Ishikawa (cell line): ENCODE measurements around the gene PCBP3.

Experiments
- CEBPB ChIP-seq: IDR thresholded peaks from 2 replicates; pipeline ENCODE4 v1.6.1; 2012
- CREB1 ChIP-seq: IDR thresholded peaks from 2 replicates; pipeline ENCODE4 v1.6.1; 2012; ENCODE audit warnings: low read depth
- EGR1 ChIP-seq: IDR thresholded peaks from 2 replicates; pipeline ENCODE4 v1.6.1; 2012
- EP300 ChIP-seq: IDR thresholded peaks from 2 replicates; pipeline ENCODE4 v1.6.1; 2012; ENCODE audit warnings: borderline replicate concordance
- FOXM1 ChIP-seq: IDR thresholded peaks from 2 replicates; pipeline ENCODE4 v1.6.1; 2012; ENCODE audit warnings: low read depth, borderline replicate concordance
- NFIC ChIP-seq: IDR thresholded peaks from 2 replicates; pipeline ENCODE4 v1.6.1; 2012
- RAD21 ChIP-seq: IDR thresholded peaks from 2 replicates; pipeline ENCODE4 v1.6.1; 2012; ENCODE audit warnings: low read depth
- TAF1 ChIP-seq: IDR thresholded peaks from 2 replicates; pipeline ENCODE4 v1.6.1; 2012; ENCODE audit warnings: low read depth, mild to moderate bottlenecking
- TCF12 ChIP-seq: IDR thresholded peaks from 2 replicates; pipeline ENCODE4 v1.6.1; 2012; ENCODE audit warnings: low read depth
- TEAD4 ChIP-seq: IDR thresholded peaks from 2 replicates; pipeline ENCODE4 v1.6.1; 2012
- YY1 ChIP-seq: IDR thresholded peaks from 2 replicates; pipeline ENCODE4 v1.6.1; 2012; ENCODE audit warnings: low read depth
- ZBTB7A ChIP-seq: IDR thresholded peaks from 2 replicates; pipeline ENCODE4 v1.6.1; 2012; ENCODE audit warnings: low read depth
- TF ChIP-seq, protein P1 (sequence below): IDR thresholded peaks from 2 replicates; pipeline ENCODE4 v1.6.1; 2012
- TF ChIP-seq, protein P2 (sequence below): IDR thresholded peaks from 2 replicates; pipeline ENCODE4 v1.6.1; 2012
- TF ChIP-seq, protein P3 (sequence below): IDR thresholded peaks from 2 replicates; pipeline ENCODE4 v1.6.1; 2012; ENCODE audit warnings: low read depth, mild to moderate bottlenecking

The PCBP3 gene

DNA sequence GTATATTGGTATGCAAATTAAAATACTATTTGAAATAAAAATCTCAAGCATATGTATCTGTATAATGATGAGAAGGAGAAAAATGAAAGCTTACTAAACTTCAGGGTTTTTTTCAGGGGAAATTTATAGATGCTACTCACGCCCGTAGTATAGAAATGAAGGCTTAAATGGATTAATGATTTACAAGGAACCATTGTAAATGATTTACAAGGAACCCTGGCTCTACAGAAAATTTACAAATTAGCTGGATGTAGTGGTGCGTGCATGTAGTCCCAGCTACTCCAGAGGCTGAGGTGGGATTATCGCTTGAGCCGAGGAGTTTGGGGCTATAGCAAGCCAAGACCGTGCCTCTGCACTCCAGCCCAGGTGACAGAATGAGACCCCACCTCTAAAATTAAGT is 150.5 kb downstream of the PCBP3 start:
- TF ChIP-seq TEAD4 (no peak), FOXM1 (no peak), TAF1 (no peak), RAD21 (no peak), TCF12 (no peak), ZBTB7A (no peak), EGR1 (no peak), CREB1 (no peak), YY1 (no peak), NFIC (no peak), EP300 (no peak), CEBPB (no peak)
- TF ChIP-seq, protein P1, sequence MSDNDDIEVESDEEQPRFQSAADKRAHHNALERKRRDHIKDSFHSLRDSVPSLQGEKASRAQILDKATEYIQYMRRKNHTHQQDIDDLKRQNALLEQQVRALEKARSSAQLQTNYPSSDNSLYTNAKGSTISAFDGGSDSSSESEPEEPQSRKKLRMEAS, result no peak
- TF ChIP-seq, protein P2, sequence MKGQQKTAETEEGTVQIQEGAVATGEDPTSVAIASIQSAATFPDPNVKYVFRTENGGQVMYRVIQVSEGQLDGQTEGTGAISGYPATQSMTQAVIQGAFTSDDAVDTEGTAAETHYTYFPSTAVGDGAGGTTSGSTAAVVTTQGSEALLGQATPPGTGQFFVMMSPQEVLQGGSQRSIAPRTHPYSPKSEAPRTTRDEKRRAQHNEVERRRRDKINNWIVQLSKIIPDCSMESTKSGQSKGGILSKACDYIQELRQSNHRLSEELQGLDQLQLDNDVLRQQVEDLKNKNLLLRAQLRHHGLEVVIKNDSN, result no peak
- TF ChIP-seq, protein P3, sequence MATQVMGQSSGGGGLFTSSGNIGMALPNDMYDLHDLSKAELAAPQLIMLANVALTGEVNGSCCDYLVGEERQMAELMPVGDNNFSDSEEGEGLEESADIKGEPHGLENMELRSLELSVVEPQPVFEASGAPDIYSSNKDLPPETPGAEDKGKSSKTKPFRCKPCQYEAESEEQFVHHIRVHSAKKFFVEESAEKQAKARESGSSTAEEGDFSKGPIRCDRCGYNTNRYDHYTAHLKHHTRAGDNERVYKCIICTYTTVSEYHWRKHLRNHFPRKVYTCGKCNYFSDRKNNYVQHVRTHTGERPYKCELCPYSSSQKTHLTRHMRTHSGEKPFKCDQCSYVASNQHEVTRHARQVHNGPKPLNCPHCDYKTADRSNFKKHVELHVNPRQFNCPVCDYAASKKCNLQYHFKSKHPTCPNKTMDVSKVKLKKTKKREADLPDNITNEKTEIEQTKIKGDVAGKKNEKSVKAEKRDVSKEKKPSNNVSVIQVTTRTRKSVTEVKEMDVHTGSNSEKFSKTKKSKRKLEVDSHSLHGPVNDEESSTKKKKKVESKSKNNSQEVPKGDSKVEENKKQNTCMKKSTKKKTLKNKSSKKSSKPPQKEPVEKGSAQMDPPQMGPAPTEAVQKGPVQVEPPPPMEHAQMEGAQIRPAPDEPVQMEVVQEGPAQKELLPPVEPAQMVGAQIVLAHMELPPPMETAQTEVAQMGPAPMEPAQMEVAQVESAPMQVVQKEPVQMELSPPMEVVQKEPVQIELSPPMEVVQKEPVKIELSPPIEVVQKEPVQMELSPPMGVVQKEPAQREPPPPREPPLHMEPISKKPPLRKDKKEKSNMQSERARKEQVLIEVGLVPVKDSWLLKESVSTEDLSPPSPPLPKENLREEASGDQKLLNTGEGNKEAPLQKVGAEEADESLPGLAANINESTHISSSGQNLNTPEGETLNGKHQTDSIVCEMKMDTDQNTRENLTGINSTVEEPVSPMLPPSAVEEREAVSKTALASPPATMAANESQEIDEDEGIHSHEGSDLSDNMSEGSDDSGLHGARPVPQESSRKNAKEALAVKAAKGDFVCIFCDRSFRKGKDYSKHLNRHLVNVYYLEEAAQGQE, result no peak

DNA sequence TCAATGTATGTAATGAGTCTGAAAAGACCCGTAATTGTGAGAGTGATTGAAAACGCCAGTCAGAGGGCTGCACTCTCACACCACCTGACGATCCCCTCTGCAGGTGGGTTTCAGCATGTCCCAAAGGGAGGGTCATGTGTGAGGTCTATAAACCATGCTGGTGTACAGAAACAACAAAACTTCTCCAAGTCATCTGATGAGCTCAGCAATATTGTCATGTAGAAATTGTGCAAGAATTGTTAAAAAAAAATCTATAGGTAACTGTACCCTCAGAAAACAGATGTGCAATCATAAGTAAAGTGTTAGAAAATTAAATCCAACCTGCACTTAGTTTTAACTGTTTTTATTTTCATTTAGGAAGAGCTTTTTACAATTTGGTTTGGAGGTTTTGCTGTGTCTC is 152.5 kb downstream of the PCBP3 start:
- TF ChIP-seq NFIC (no peak), TCF12 (no peak), RAD21 (no peak), YY1 (no peak), EP300 (no peak), TEAD4 (no peak), CEBPB (no peak), CREB1 (no peak), TAF1 (no peak), EGR1 (no peak), FOXM1 (no peak)
- TF ChIP-seq, protein P2, result no peak
- TF ChIP-seq, protein P1, result no peak
- TF ChIP-seq, protein P3, result no peak

DNA sequence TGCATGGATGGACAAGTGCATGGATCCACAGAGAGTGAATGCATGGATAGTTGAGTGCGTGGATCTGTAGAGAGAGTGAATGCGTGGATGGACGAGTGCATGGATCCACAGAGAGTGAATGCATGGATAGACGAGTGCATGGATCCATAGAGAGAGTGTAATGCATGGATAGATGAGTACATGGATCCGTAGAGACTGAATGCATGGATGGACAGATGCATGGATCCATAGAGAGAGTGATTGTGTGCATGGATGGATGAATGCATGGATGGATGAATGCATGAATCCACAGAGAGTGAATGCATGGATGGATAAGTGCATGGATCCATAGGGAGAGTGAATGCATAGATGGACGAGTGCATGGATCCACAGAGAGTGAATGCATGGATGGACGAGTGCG is 153.8 kb downstream of the PCBP3 start:
- TF ChIP-seq TAF1 (no peak), EP300 (no peak), YY1 (no peak), TEAD4 (no peak), CREB1 (no peak), NFIC (no peak), RAD21 (no peak)
- TF ChIP-seq, protein P1, result no peak
- TF ChIP-seq, protein P2, result no peak
- TF ChIP-seq, protein P3, result no peak

DNA sequence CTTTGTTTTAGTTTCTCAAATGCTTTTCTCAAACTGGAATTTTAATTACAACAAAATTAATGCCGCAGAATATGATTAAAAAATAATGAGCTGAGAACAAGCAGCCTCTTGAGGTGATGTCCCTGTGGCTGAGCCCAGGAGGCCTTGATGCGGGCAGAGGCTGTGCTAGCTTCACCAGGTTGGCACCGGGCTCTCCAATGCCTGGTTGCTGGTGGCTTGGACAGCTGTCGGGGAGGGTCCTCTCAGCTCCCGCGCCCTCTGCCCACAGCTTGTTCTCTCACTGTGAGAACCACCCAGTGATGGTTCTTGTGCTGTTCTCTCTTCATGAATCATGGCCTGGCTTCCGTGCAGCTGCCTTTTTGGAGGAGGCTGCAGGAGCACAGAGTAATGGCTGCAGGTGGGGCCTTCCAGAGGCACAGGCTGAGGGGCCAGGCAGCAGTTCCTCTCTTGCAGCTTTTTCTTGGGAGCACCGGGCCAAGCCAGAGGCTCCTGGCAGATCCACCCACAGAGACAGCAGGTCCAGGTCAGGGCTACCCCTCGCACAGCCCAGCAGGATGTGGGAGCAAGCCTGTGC is 156.3 kb downstream of the PCBP3 start:
- TF ChIP-seq EP300, result no peak
- TF ChIP-seq RAD21, result no peak
- no peak for TF ChIP-seq TCF12
- TF ChIP-seq TAF1, result no peak
- TF ChIP-seq FOXM1, result no peak
- TF ChIP-seq TEAD4, result no peak
- no peak for TF ChIP-seq EGR1
- no peak for TF ChIP-seq CEBPB
- TF ChIP-seq, protein P2, result no peak
- TF ChIP-seq CREB1, result no peak
- TF ChIP-seq YY1, result no peak
- no peak for TF ChIP-seq ZBTB7A
- no peak for TF ChIP-seq NFIC
- TF ChIP-seq, protein P3, result no peak
- TF ChIP-seq, protein P1, result no peak
